ENCODE data around the gene PBX3.

Gene PBX3

GRCh38 chr9:125826850-125827249, 79.7 kb downstream of the PBX3 start:
- DNase-seq, result no peak

GRCh38 chr9:125829743-125830142, 82.6 kb downstream of the PBX3 start:
- no peak for DNase-seq

GRCh38 chr9:125831054-125831453, 83.9 kb downstream of the PBX3 start:
- no peak for DNase-seq

GRCh38 chr9:125831616-125832015, 84.4 kb downstream of the PBX3 start:
- DNase-seq, result no peak

GRCh38 chr9:125835655-125836054, 88.5 kb downstream of the PBX3 start:
- no peak for DNase-seq

- no peak for DNase-seq
Observed at GRCh38 chr9:125839317-125839716, 92.1 kb downstream of the PBX3 start.

GRCh38 chr9:125841444-125841843, 94.3 kb downstream of the PBX3 start:
- DNase-seq, result no peak

- DNase-seq, result no peak
Observed at GRCh38 chr9:125842242-125842641, 95.1 kb downstream of the PBX3 start.

GRCh38 chr9:125843646-125844045, 96.5 kb downstream of the PBX3 start:
- DNase-seq, result no peak

- no peak for DNase-seq
Observed at GRCh38 chr9:125844611-125845010, 97.4 kb downstream of the PBX3 start.

GRCh38 chr9:125845271-125845808, 98.2 kb downstream of the PBX3 start:
- no peak for DNase-seq

GRCh38 chr9:125847735-125848134, 100.6 kb downstream of the PBX3 start:
- DNase-seq, result no peak

GRCh38 chr9:125850106-125850632, 103.0 kb downstream of the PBX3 start:
- no peak for DNase-seq

- DNase-seq, result no peak
Observed at GRCh38 chr9:125850763-125851162, 103.6 kb downstream of the PBX3 start.

GRCh38 chr9:125851979-125852378, 104.8 kb downstream of the PBX3 start:
- DNase-seq, result no peak

- DNase-seq, result no peak
Observed at GRCh38 chr9:125852386-125852785, 105.2 kb downstream of the PBX3 start.

GRCh38 chr9:125854553-125855275, 107.5 kb downstream of the PBX3 start:
- DNase-seq, result no peak

- DNase-seq, result no peak
Observed at GRCh38 chr9:125856331-125856730, 109.2 kb downstream of the PBX3 start.

- no peak for DNase-seq
Observed at GRCh38 chr9:125861405-125862058, 114.4 kb downstream of the PBX3 start.

GRCh38 chr9:125863923-125864322, 116.8 kb downstream of the PBX3 start:
- no peak for DNase-seq

- DNase-seq, result no peak
Observed at GRCh38 chr9:125867751-125868415, 120.7 kb downstream of the PBX3 start.

GRCh38 chr9:125878164-125878631, 131.0 kb downstream of the PBX3 start:
- no peak for DNase-seq

- DNase-seq, result no peak
Observed at GRCh38 chr9:125881042-125881441, 133.9 kb downstream of the PBX3 start.

Data from NCI-H2107 (cell line).